Nephron progenitor cell (in vitro differentiated cells): Measurements from ENCODE around the gene OSBPL8.

Source experiments
- DNase-seq: peaks from one replicate; pipeline ENCODE4 v3.0.0; 2021
- H3K27ac Mint-ChIP-seq: 2 replicates; pipeline ENCODE4 v1.8.0; 2021; ENCODE audit warnings: mild to moderate bottlenecking, moderate library complexity, mixed read lengths
- H3K27me3 Mint-ChIP-seq: 2 replicates; pipeline ENCODE4 v1.8.0; 2021; ENCODE audit warnings: mild to moderate bottlenecking, low read depth, mixed read lengths; ENCODE audit not compliant: poor library complexity
- H3K36me3 Mint-ChIP-seq: 2 replicates; pipeline ENCODE4 v1.8.0; 2021; ENCODE audit warnings: low read depth, mixed read lengths
- H3K4me1 Mint-ChIP-seq: 2 replicates; pipeline ENCODE4 v1.8.0; 2021; ENCODE audit warnings: mixed read lengths
- H3K4me3 Mint-ChIP-seq: 2 replicates; pipeline ENCODE4 v1.8.0; 2021; ENCODE audit warnings: mild to moderate bottlenecking, moderate library complexity, mixed read lengths
- H3K9me3 Mint-ChIP-seq: 2 replicates; pipeline ENCODE4 v1.8.0; 2021; ENCODE audit warnings: mild to moderate bottlenecking, moderate library complexity, mixed read lengths
- TF ChIP-seq, protein P1 (sequence below): fragments of 200-600 bp; sonication (generic); IDR thresholded peaks from 2 replicates; pipeline ENCODE4 v1.5.0; 2021; ENCODE audit warnings: antibody characterized with exemption

Gene OSBPL8

DNA sequence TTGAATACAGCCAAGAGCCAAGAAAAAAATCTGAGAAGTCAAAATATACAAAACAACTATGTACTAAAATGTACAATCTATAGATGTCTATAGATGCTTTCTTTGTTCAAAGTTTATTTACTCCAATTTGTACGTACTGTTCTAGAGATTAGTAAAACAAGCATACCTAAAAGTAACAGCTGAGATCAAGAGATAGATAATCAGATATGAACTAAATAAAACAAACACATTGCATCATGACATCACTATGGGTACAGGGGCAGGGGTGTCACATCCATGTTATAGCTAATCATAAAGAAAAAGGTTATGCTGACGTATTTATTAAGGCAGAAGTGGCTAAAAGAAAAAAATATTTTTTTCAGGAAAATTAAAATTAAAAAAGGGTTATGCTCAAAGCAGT is 139.3 kb downstream of the OSBPL8 start:
- peaks cover 16% of the 10 kb centered on the region for H3K36me3 Mint-ChIP-seq
- no peak for DNase-seq
- H3K27me3 Mint-ChIP-seq, result no peaks in the 10 kb centered on the region
- H3K27ac Mint-ChIP-seq, result no peak overlapping the region
- peaks cover 10% of the 10 kb centered on the region for H3K4me1 Mint-ChIP-seq
- H3K4me3 Mint-ChIP-seq, result no peak overlapping the region
- H3K9me3 Mint-ChIP-seq, result peaks cover 12% of the 10 kb centered on the region
- TF ChIP-seq, protein P1, sequence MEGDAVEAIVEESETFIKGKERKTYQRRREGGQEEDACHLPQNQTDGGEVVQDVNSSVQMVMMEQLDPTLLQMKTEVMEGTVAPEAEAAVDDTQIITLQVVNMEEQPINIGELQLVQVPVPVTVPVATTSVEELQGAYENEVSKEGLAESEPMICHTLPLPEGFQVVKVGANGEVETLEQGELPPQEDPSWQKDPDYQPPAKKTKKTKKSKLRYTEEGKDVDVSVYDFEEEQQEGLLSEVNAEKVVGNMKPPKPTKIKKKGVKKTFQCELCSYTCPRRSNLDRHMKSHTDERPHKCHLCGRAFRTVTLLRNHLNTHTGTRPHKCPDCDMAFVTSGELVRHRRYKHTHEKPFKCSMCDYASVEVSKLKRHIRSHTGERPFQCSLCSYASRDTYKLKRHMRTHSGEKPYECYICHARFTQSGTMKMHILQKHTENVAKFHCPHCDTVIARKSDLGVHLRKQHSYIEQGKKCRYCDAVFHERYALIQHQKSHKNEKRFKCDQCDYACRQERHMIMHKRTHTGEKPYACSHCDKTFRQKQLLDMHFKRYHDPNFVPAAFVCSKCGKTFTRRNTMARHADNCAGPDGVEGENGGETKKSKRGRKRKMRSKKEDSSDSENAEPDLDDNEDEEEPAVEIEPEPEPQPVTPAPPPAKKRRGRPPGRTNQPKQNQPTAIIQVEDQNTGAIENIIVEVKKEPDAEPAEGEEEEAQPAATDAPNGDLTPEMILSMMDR, result no peak

DNA sequence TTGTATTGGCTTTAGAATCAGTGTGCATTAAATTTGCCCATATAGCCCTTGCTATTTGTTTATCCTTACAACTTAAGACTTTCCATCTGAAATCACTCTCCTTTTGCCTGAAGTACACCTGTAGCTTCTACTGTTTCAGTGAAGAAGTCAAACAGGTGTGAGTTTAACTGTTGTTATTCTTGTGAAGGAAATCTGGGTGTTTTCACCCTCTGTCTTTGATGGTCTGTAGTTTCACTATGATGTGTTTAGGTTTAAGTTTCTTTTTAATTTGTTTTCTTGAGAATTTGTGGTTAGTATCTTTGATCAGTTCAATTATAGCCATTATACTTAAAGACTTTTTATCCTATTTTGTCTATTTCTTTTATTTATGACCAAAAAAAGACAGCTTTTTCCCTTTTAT is 142.5 kb downstream of the OSBPL8 start:
- Mint-ChIP-seq H3K4me3 (no peak overlapping the region), H3K27ac (no peak overlapping the region), H3K4me1 (no peaks in the 10 kb centered on the region), H3K9me3 (no peaks in the 10 kb centered on the region), H3K36me3 (no peaks in the 10 kb centered on the region), H3K27me3 (no peaks in the 10 kb centered on the region)
- TF ChIP-seq, protein P1, result no peak
- DNase-seq, result no peak

DNA sequence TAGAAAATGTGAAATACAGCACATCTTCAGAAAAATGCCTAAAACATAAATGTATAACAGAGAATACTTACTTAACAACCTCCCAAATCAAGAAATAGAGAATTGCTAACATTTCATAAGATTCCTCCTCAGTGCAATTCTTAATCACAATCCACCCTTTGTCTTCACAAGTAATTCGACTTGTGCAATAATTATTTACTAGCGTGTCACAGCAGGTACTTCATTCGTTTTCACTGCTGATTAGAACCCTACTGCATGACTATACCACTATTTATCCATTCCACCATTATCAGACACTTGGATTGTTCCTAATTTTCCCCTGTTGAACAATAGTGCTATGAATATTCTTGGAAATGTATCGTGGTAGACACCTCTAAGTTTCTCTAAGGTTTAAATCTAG is 146.4 kb downstream of the OSBPL8 start:
- Mint-ChIP-seq H3K4me1 (no peaks in the 10 kb centered on the region), H3K4me3 (no peak overlapping the region)
- no peak for DNase-seq

DNA sequence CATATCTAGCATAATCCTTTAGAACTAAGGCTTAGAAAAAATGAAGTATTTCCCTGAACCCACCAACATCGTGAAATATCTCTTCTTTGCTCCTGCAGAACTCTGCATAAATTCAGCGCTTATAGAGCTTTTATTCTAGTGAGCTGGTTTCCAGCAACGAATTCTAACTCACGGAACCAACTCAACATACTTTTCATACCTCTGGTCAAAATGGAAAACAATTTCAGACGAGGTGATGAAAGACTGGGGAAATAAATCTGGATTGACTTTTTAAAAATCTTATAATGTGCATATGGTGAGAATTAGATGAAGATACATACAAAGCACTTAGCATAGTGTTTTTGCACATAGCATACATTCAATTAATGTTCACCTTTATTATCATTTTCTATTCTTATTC is 148.8 kb downstream of the OSBPL8 start:
- Mint-ChIP-seq H3K4me1 (no peaks in the 10 kb centered on the region), H3K36me3 (no peaks in the 10 kb centered on the region), H3K27me3 (no peaks in the 10 kb centered on the region), H3K4me3 (no peak overlapping the region), H3K27ac (no peak overlapping the region), H3K9me3 (no peaks in the 10 kb centered on the region)
- TF ChIP-seq, protein P1, result no peak
- no peak for DNase-seq

More for the DNA sequence above, 146.4 kb downstream of the OSBPL8 start:
- H3K27ac Mint-ChIP-seq, result no peak overlapping the region
- TF ChIP-seq, protein P1, result no peak
- no peaks in the 10 kb centered on the region for H3K27me3 Mint-ChIP-seq
- H3K36me3 Mint-ChIP-seq, result no peaks in the 10 kb centered on the region
- no peaks in the 10 kb centered on the region for H3K9me3 Mint-ChIP-seq

DNA sequence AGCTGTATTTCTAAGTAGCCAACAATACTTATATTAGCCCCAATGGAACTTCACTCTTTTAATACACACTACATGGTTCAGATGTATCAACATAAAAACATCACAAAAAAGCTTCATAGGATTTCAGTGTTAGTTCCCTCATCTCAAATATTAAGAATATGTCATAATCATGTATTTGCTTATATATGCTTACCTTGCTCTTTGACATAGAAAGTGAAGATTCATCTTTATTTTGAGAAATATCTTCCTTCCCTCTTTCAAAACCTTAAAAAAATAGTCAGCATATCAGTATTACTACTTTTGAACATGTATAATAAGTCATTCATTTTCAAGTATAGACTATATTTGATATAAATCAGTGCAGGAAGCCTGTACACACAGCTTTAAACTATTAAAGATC is 149.2 kb downstream of the OSBPL8 start:
- TF ChIP-seq, protein P1, result no peak
- Mint-ChIP-seq H3K27me3 (no peaks in the 10 kb centered on the region), H3K4me3 (no peak overlapping the region), H3K27ac (no peak overlapping the region), H3K36me3 (no peaks in the 10 kb centered on the region), H3K9me3 (no peaks in the 10 kb centered on the region), H3K4me1 (no peaks in the 10 kb centered on the region)
- no peak for DNase-seq

DNA sequence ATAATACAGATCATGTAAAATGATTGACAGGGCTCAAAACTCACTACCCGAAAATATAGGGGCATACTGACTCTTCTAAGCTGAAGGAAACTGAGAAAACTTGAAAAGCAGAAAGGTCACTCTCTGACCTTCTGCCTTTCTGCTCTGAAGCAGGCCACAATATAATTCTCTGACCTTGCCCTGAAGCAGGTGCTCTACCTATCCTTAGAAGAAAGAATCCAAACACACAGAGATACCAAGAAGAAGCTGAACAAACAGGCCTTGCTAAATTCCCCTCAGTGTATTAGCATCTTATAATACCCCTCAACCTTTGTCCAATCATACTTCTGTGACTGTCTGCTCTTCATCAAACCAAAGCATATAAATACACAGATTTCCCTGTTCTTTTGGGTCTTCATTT is 150.5 kb downstream of the OSBPL8 start:
- no peaks in the 10 kb centered on the region for H3K4me1 Mint-ChIP-seq
- H3K27ac Mint-ChIP-seq, result no peak overlapping the region
- no peak for DNase-seq

More for the DNA sequence above, 150.5 kb downstream of the OSBPL8 start:
- TF ChIP-seq, protein P1, result no peak
- no peaks in the 10 kb centered on the region for H3K9me3 Mint-ChIP-seq
- H3K4me3 Mint-ChIP-seq, result no peak overlapping the region
- no peaks in the 10 kb centered on the region for H3K27me3 Mint-ChIP-seq
- no peaks in the 10 kb centered on the region for H3K36me3 Mint-ChIP-seq
